Skeletal muscle tissue (tissue), 4 donors: ENCODE data around the gene PDZD8. TPM values are rescaled to one million over a fixed set of nuclear protein-coding genes. Genes with fewer than 3 reads are reported as not detected.
"Not testable (repeated sequence)": the region's sequence is repeated elsewhere in the genome, so short reads cannot be mapped to it uniquely, and the experiment has no call there.

ENCODE experiments used
- H3K27ac ChIP-seq: one replicate; pipeline ENCODE4 v1.7.0; 2013; ENCODE audit warnings: mild to moderate bottlenecking, low read depth, low read length, inconsistent platforms
- H3K27me3 ChIP-seq, 3 donors: one replicate each; pipeline ENCODE4 v1.7.0; 2013; ENCODE audit warnings: low read length in 3 of 3; ENCODE audit not compliant: control insufficient read depth in 3 of 3, insufficient read depth in 3 of 3
- H3K36me3 ChIP-seq, 3 donors: one replicate each; pipeline ENCODE4 v1.7.0; 2013; ENCODE audit warnings: low read length in 3 of 3; ENCODE audit not compliant: control insufficient read depth in 3 of 3, insufficient read depth in 3 of 3
- H3K4me1 ChIP-seq, 3 donors: one replicate each; pipeline ENCODE4 v1.7.0; 2013; ENCODE audit warnings: low read length in 3 of 3, mild to moderate bottlenecking in 3 of 3; ENCODE audit not compliant: control insufficient read depth in 3 of 3, insufficient read depth in 3 of 3
- H3K4me3 ChIP-seq, 3 donors: one replicate each; pipeline ENCODE4 v1.7.0; 2013; ENCODE audit warnings: low read length in 3 of 3
- H3K9ac ChIP-seq, 3 donors: one replicate each; pipeline ENCODE4 v1.7.0; 2013; ENCODE audit warnings: low read length in 3 of 3, mild to moderate bottlenecking in 3 of 3, moderate library complexity in 2 of 3, low read depth in 1 of 3
- H3K9me3 ChIP-seq, 3 donors: one replicate each; pipeline ENCODE4 v1.7.0; 2013; ENCODE audit warnings: low read length in 3 of 3; ENCODE audit not compliant: control insufficient read depth in 3 of 3
- total RNA-seq: library from RNA; depleted of rRNA; stranded (reverse); fragments of >200 nt; gene quantifications from one replicate; pipeline ENCODE4 v1.2.3, GENCODE V29; 2014
- donor health status: Osteomylitis.

Gene PDZD8
- total RNA-seq, 1 donor from 2014 or later: 7.8 TPM

DNA sequence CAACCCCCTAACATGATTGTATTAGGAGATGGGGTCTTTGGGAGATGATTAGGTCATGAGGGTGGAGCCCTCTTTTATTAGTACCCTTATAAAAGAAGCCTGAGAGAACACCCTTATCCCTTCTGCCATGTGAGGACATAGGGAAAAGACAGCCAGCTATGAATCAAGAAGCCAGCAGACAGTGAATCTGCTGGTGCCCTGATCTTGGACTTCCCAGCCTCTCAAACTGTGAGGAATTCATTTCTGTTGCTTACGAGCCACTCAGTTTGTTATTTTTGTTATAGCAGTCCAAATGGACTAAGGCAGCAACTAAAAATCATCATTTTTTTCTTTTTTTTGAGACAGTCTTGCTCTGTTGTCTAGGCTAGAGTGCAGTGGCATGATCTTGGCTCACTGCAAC is 74.6 kb downstream of the PDZD8 start:
- Histone ChIP-seq H3K9me3 (no peaks in the 10 kb centered on the region), H3K4me1 (no peaks in the 10 kb centered on the region), H3K4me3 (no peak overlapping the region), H3K27me3 (no peaks in the 10 kb centered on the region), H3K27ac (no peak overlapping the region), H3K9ac (no peak overlapping the region), H3K36me3 (no peaks in the 10 kb centered on the region)

DNA sequence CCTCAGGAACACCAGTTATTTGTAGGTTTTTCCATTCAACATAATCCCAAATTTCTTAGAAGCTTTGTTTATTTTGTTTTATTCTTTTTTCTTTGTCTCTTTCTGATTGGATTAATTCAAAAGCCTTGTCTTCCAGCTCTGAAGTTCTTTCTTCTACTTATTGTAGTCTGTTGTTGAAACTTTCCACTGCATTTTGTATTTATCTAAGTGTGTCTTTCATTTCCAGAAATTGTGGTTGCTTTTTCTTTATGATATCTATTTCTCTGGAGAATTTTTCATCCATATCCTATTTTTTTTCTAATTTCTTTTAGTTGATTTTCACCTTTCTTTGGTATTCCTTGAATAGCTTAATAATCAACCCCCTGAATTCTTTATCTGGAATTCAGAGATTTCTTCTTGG is 75.8 kb downstream of the PDZD8 start:
- H3K27me3 ChIP-seq: no peaks in the 10 kb centered on the region
- H3K36me3 ChIP-seq: no peaks in the 10 kb centered on the region
- no peak overlapping the region for H3K27ac ChIP-seq
- H3K9me3 ChIP-seq: no peaks in the 10 kb centered on the region
- H3K4me1 ChIP-seq: no peaks in the 10 kb centered on the region
- H3K9ac ChIP-seq: no peak overlapping the region
- H3K4me3 ChIP-seq: no peak overlapping the region

DNA sequence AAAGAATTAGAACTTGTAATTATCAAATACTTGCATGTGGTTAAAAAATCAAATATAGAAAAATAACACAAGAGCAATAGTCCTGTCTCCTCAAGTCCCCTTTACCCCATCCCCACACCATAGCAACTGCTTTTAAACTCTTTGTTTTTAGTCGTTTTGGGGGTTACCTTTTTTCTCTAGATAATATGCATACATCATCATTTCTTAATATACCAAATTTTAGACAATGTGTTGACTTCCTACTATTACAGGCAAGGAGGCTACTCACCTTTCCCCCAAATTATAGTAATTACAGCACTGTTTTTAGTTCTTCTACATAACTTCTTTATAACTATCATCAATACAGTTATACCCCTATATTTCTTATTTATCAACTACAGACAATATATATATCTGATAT is 77.0 kb downstream of the PDZD8 start:
- Histone ChIP-seq H3K9me3 (no peaks in the 10 kb centered on the region), H3K9ac (no peak overlapping the region)

DNA sequence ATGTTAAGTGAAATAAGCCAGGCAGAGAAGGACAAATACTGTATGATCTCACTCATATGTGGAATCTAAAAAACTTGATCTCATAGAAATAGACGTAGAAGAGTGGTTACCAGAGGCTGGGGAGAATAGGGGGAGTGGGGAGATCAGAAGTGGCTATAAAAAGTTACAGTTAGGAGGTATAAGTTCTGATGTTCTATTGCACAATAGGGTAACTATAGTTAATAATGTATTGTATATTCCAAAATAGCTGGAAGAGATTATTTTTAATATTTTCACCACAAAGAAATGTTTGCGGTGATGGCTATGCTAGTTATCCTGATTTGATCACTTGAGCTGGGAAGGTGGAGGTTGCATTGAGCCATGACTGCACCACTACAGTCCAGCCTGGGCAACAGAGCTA is 80.5 kb downstream of the PDZD8 start:
- Histone ChIP-seq H3K27ac (no peak overlapping the region), H3K9ac (no peak overlapping the region), H3K9me3 (no peaks in the 10 kb centered on the region), H3K4me3 (no peak overlapping the region), H3K4me1 (no peaks in the 10 kb centered on the region), H3K36me3 (peaks cover 0 to under 1% (median 0%) of the 10 kb centered on the region in 3 donors), H3K27me3 (no peaks in the 10 kb centered on the region)

More for the DNA sequence above, 77.0 kb downstream of the PDZD8 start:
- Histone ChIP-seq H3K4me3 (no peak overlapping the region), H3K27me3 (no peaks in the 10 kb centered on the region), H3K36me3 (no peaks in the 10 kb centered on the region), H3K4me1 (no peaks in the 10 kb centered on the region), H3K27ac (no peak overlapping the region)

DNA sequence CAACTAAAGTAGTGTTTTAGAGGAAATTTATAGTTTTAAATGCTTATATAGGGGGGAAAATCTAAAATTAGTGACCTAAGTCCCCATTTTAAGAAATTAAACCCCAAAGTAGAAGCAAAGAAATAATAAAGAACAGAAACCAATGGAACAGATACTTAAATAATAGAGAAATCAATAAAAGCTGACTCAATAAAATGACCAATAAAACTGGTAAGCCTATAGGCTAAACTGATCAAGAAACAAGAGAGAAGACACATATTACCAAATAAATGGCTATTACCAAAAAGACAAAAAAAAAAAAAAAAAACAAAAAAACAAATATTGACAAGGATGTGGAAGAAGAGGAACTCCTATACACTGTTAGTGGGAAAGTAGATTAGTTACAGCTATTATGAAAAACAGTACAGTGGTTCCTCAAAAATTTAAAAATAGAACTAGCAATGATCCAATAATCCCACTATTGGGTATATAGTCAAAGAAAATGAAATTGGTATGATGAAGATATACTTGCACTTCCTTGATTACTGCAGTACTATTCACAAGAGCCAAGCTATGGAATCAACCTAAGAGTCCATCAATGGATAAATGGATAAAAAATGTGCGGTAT is 81.1 kb downstream of the PDZD8 start:
- no peaks in the 10 kb centered on the region for H3K27me3 ChIP-seq
- H3K9ac ChIP-seq: no peak overlapping the region
- H3K4me3 ChIP-seq: no peak overlapping the region
- H3K4me1 ChIP-seq: no peaks in the 10 kb centered on the region
- no peak overlapping the region for H3K27ac ChIP-seq
- H3K36me3 ChIP-seq: peaks cover 0 to 6% (median 5%) of the 10 kb centered on the region in 3 donors
- H3K9me3 ChIP-seq: no peaks in the 10 kb centered on the region

DNA sequence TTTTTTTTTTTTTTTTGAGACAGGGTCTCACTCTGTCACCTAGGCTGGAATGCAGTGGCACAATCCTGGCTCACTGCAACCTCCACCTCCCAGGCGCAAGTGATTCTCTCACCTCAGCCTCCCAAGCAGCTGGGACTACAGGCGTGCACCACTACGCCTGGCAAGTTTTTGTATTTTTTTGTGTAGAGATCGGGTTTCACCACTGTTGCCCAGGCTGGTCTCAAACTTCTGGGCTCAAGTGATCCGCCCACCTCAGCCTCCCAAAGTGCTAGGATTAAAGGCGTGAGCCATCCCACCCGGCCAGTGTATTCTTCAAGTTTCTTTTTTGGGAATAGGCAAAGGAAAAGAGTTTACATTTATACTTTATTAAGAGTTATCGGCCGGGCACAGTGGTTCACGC is 84.4 kb downstream of the PDZD8 start:
- not testable (repeated sequence) for H3K4me1 ChIP-seq, H3K27ac ChIP-seq, H3K9ac ChIP-seq, H3K27me3 ChIP-seq, H3K4me3 ChIP-seq, H3K36me3 ChIP-seq, H3K9me3 ChIP-seq

DNA sequence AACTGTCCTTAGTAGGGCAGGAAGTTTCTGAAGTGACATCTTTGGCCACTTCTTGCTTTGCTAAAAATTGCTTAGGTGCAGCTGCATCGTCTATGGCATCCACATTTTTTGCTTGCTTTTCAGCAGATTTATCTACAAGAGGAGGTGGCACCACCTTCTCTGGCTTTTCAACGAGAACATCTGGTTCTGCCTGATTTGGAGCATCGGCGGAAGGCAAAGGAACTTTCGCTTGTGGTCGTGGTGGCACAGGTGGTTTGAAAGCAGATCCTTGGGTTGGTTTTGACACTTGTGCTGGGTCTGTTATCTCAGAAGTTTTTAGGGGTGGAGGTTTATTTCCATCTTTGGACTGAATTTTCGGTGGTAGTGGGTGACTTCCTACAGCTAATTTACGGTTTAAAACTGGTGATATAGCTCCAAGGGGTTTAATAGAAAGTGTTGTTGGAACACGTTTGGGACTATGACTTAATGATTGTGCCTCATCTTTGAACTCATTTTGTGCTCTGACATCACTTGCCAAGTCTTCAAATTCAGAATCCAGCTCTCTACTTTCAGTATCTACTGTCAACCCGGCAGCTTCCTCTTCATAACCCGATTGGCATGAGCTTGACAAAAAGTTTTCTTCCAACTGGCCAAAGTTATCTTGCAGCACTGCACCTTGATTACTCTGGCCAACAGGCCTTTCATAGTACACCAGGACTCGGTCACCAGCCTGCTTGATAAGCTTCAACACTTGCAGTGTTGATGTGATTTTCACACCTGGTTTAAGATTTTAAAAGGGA is 90.3 kb downstream of the PDZD8 start:
- Histone ChIP-seq H3K9ac (no peak overlapping the region), H3K27me3 (no peaks in the 10 kb centered on the region), H3K36me3 (peaks cover 6 to 20% (median 19%) of the 10 kb centered on the region in 3 donors), H3K27ac (no peak overlapping the region), H3K4me1 (no peaks in the 10 kb centered on the region), H3K9me3 (no peaks in the 10 kb centered on the region), H3K4me3 (no peak overlapping the region)

DNA sequence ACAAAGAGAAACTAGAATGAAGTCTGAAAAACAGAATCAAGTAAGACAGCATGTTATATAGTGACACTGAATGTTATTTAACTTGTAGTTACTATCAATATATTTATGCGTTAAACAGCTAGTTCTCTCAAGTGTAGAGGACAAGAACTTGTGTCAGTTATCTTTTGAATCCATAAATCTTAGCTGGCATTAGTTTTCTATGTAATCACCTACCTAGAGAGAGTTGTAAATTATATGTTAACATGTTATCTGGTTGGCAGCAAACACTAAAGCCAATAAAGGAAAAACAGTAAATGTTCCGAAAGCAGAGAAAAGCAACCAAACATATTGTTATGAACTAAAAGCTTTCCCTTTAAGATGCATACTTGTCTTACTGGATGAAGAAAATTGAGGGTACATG is 97.6 kb downstream of the PDZD8 start:
- no peaks in the 10 kb centered on the region for H3K36me3 ChIP-seq
- no peaks in the 10 kb centered on the region for H3K27me3 ChIP-seq
- no peaks in the 10 kb centered on the region for H3K4me1 ChIP-seq
- no peak overlapping the region for H3K9ac ChIP-seq
- H3K4me3 ChIP-seq: no peak overlapping the region
- no peak overlapping the region for H3K27ac ChIP-seq
- H3K9me3 ChIP-seq: no peaks in the 10 kb centered on the region

DNA sequence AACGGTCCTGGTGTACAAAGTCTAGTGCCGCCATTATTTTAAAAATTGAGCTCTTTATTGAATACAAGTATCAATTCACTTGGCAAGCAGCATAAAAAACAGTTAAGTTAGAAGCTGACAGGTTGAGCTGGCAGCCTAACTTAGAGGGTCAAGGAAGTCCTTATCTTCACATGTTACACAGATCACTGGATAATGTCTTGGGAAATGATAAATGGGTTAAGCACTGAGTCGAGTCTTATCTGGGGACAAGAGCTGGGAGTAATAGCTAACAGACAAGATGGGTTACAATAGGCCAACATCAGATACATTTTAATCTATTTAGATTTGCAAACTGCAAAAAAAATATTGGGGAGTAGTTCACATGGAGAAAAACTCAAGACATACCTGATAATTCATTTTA is 100.1 kb downstream of the PDZD8 start:
- H3K9me3 ChIP-seq: no peaks in the 10 kb centered on the region
- H3K27me3 ChIP-seq: no peaks in the 10 kb centered on the region
- no peaks in the 10 kb centered on the region for H3K4me1 ChIP-seq
- no peak overlapping the region for H3K9ac ChIP-seq
- no peak overlapping the region for H3K27ac ChIP-seq
- no peaks in the 10 kb centered on the region for H3K36me3 ChIP-seq
- no peak overlapping the region for H3K4me3 ChIP-seq

DNA sequence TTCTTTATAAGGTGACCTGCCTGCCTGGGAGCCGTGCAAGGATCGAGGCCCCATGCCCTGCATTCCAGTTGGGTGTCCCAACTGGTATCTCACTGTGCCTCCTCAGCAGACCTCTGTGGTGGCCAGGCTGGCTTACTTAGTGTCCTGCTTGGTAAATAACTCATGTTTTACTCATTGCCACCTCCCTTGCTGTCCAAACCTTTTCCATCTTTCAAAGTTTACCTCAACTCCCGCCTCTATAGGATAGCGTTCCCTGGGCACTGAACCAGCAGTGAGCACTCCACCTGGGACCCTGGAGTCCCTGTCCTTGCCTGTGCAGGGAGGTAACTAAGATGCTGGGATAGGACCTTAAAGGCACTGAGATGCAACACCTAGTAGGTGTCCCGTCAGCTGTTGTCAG is 100.7 kb downstream of the PDZD8 start:
- H3K27ac ChIP-seq: no peak overlapping the region
- no peaks in the 10 kb centered on the region for H3K36me3 ChIP-seq
- no peak overlapping the region for H3K9ac ChIP-seq
- no peaks in the 10 kb centered on the region for H3K27me3 ChIP-seq
- H3K9me3 ChIP-seq: no peaks in the 10 kb centered on the region
- no peak overlapping the region for H3K4me3 ChIP-seq
- no peaks in the 10 kb centered on the region for H3K4me1 ChIP-seq
